GM18870 (cell line): ENCODE results near the gene ZNF528.

Experiments used
- ATAC-seq: cut with Tn5 transposase; IDR thresholded peaks from one replicate; pipeline ENCODE4 v1.9.1; 2021; ENCODE audit warnings: moderate library complexity; ENCODE audit not compliant: unreplicated experiment

Gene ZNF528

DNA sequence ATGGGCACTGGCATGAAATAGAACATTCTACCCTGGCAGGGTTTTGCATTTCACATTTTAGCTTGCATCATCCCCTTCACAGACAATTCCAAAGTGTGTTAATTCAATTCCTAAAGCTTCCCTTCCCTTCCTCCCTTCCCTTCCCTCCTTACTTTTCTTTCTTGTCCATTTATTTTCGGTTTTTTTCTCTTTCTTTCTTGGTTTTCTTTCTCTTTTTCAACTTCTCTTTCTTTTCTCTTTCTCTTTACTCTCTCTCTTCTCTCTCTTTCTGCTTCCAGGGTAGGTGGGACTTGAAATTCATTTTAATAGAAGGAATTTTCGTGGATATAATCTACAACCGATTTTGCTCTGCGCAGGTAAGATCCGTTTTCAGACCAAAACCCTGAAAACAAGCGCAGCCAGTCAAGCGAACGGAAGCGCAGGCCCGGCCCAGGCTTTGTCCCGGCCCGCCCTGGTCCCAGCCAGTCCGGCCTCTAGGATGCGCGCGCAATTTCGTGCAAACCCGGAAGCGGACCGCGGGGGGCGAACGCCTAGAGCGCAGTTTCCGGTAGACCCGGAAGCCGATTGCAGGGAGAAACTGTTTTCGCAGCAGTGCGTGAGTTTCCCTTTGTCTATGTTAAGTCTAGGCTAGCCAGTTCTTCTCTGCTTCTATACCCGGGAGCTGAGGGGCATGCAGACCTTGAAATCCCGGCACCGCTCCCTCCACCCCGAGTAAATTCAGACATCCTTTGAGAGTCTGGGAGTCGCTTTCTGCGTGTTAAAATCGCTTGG is at the start of gene ZNF528:
Gene ZNF528 (plus strand): TSS at position 540 of the 771 bp plus-strand sequence. CDS start 4,165 bp downstream, outside the sequence.
- ATAC-seq, result no peak

DNA sequence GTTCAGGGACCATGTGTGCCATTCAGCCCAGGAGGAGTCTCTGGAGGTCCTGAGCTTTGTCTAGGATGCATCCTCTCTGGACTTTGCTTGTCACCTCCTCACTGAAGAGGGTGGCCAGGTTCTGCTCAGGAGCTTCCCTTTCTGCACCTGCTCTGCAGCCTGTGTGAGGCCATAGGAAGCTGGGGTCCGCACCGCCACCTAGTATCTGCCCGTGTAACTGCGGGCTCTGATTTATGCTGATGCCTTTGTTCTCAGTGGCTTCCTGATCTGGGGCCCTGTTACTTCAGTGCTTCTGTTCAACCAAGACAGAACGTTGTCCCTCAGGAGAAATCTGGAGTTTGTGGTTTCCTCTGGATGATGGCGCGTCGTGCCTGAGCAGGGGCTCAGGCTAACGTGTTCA is 46.1 kb upstream of the ZNF528 start:
- no peak for ATAC-seq

DNA sequence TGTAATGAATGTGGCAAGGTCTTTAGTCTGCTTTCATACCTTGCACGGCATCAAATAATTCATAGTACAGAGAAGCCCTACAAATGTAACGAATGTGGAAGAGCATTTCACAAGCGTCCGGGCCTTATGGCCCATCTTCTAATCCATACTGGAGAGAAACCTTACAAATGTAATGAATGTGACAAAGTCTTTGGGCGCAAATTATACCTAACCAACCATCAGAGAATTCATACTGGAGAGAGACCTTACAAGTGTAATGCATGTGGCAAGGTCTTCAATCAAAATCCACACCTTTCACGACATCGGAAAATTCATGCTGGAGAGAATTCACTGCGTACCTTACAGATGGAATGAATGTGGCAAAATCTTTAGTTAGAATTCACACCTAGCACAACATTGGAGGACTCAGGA is 31.2 kb upstream of the ZNF528 start:
- ATAC-seq, result no peak

DNA sequence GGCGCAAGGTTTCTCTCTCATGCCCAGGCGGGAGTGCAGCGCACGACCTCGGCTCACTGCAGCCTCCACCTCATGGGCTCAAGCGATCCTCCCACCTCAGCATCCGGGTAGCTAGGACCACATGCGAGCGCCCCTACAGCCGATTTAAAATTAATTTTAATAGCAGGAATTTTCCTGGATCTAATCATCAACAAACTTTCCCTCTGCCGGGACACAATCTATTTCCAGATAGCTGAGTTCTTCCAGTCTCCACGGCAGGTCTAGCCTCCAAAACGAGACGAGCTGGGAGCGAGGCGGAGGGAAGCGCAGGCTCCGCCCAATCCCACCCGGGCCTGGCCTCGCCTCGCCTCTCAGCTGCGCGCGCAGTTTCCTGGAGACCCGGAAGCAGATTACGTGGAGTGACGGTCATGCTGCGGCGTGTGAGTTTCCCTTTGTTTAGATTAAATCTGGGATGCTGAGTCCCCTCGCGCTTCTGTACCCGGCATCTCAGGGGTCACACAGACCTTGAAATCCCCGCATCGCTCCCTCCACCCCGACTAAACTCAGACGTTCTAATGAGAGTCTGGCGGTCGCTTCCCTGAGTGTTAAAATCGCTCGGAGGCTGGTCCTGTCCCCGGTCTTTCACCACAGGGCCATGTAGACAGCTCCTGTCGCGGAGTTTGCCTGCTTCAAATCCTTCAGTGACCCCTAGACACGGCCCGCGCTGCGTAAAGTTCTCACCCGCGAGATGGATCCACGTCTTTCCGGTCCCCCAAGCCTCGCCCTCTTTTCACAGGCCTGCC is 27.9 kb upstream of the ZNF528 start, which contains the start of gene ZNF880:
Gene ZNF880 (plus strand): TSS at position 365 of the 782 bp plus-strand sequence. CDS start 43 bp downstream, at position 408.
- no peak for ATAC-seq

DNA sequence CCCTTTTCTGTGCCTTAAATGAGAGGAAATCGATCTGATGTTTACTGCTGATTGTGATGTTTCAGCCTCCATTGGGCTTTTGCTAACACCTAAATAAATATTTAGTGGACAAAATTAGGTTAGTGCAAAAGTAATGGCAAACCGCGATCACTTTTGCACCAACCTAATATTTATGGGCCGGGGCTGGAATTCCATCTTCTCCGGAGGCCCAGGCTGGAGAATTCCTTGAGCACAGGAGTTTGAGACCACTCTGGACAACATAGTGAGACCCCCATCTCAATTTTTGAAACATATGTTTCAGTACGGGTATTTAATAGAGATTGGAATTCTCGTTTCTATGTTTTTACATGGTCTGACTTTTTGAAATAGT is 27.3 kb upstream of the ZNF528 start:
- ATAC-seq, result no peak

DNA sequence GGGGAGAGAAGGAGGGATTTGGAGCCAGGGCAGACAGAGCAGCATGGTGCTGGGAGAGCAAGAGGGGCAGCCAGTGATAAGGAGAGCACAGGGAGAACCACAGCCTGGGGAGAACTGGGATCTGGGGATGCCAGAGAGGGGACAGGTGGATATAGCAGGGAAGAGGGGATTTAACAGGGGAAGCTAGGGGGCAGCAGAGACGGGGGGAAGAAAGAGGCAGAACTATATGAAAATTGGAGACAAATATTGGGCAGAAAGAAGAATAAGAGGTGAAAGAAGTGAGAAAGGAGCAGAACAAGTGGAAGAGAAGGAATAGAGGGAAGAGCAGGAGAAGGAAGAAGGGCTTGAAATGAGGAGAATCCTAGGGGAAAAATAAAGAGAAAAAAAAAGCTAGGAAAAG is 6.5 kb upstream of the ZNF528 start:
- ATAC-seq, result no peak

DNA sequence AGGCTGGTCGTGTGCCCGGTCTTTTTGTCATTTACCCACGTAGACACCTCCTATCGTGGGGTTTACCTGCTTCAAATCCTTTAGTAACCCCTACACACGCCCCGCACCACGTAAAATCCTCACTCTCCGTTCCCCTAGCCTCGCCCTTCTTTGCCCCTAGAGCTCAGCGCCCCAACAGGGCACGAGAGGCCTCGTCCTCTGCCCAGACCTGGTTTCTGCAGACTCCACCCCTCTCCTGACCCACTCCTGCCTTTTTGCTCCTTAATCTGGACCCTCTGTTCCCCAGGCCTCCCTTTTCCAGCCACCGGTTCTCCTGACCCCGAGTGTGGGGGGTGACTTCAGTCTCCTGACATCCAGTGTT is 412 bp downstream of the ZNF528 start:
- no peak for ATAC-seq

DNA sequence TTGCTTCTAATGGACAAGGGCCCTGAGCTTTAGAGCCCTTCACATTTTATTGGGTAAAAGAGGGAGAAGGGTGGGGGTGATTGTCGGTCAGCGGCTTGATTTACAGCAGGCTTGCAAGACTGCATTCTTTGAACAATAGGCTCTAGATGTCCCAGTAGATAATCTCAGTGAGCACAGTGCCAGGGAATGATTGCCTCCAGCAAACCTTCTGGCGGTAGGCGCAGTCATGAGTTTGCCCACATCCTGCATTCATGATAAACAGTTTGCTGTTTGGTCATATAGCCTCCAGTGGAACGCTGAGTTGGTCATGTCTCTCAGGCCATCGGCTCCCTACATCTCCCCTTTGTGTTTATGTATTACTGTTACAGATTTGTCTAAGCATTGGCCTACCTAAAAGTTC is 12.6 kb downstream of the ZNF528 start:
- ATAC-seq, result no peak

DNA sequence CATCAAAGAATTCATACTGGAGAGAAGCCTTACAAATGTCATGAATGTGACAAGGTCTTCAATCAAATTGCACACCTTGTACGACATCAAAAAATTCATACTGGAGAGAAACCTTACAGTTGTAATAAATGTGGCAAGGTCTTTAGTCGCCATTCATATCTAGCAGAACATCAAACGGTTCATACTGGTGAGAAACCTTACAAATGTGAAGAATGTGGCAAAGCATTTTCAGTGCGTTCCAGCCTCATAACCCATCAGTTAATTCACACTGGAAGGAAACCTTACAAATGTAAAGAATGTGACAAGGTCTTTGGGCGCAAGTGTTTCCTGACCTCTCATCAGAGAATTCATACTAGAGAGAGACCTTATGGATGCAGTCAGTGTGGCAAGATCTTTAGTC is 18.1 kb downstream of the ZNF528 start:
- no peak for ATAC-seq

DNA sequence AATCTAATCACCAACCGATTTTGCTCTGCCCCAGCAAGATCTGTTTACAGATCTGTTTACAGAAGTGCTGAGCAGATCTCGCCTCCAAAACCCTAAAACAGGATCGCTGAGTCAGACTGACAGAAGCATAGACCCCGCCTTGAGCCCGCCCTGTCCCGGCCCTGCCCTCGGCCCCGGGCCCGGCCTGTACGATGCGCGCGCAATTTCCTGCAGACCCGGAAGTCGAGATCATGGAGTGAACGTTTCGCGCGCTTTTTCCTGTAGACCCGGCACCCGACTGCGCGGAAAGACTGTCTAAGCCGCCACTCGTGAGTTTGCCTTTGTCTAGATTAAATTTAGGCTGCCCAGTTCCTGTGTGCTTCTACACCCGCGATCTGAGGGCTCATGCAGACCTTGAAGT is 31.3 kb downstream of the ZNF528 start, which contains the start of gene ZNF534:
Gene ZNF534 (plus strand): TSS at position 212 of the 400 bp plus-strand sequence. CDS start 2,327 bp downstream, outside the sequence.
- no peak for ATAC-seq

DNA sequence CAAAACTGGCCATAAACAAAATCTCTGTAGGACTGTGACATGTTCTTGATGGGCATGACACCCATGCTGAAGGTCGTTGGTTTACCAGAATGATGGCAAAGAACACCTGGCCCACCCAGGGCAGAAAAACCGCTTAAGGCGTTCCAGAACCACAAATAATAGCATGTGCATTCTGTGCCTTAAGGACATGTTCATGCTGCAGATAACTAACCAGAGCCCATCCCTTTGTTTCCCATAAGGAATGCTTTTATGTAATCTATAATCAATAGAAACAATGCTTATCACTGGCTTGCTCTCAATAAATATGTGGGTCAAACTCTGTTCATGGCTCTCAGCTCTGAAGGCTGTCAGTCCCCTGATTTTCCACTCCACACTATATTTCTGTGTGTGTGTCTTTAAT is 44.5 kb downstream of the ZNF528 start:
- ATAC-seq, result no peak

DNA sequence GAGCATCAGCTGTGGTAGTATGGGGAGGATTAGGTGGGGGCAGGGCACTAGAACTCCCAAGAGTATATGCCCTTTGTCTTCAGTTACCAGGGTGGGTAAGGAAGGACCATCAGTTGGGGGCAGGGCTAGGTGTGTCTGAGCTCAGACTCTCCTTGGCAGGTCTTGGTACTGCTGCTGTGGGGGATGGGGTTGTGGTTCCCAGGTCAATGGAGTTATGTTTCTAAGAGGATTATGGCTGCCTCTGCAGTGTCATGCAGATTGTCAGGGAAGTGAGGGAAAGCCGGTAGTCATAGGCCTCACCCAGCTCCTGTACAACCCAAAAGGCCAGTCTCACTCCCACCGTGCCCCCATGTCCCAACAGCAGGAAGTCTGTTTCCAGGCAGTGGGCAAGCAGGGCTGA is 46.9 kb downstream of the ZNF528 start:
- ATAC-seq, result no peak

DNA sequence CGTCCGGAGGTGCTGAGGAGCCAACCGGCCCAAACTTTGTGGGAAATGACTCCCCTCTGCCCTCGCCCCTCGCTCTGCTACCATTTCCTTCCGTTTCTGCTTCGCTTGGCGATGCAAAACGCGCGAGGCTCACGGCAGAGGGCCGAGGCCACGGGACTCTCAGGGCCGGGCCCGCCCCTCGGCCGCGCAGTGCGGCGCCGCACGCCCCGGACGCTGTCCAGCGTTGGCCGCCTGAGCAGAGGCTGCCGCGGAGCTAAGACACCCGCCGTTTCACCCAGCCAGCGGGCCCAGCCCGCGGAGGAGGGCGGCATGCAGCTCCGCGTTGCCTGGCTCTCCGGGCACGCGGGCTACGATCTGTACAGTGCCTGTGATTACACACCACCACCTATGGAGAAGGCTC is 53.6 kb downstream of the ZNF528 start:
- ATAC-seq, result no peak

DNA sequence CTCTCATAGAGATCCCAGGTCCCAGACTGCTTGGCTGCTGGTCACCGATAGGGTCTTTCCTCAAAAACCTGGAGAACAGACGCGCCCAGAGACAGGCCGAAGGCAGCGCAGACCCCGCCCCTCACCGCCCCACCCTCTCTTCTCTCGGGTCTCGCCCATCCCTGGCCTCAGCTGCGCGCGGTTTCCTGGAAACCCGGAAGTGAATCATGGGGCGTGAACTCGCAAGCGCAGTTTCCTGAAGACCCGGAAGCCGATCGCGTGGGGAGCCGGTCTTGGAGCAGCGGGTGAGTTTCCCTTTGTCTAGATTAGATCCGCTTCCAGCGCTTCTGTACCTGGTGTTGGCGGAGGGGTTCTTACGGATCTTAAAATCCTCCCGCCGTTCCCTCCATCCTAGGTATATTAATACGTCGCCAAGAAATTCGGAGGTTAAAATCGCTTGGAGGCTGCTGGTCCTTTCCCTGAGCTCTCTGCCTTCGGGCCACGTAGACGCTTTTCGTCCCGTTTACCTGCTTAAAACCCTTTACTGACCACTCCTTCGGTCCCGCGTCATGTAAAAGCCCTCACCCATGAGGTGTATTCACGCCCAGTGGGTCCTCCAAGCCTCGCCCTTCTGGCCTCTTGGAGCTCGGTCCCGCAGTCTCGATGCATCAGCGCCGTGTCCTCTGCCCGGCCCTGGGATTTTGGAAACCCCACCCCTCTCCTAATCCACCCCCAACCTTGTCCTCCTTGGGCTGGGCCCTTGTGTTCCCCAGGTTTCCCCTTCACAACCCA is 55.9 kb downstream of the ZNF528 start, which contains the start of gene ZNF578:
Gene ZNF578 (plus strand): TSS at position 230 of the 771 bp plus-strand sequence. CDS start 48,293 bp downstream, outside the sequence.
- ATAC-seq, result no peak

DNA sequence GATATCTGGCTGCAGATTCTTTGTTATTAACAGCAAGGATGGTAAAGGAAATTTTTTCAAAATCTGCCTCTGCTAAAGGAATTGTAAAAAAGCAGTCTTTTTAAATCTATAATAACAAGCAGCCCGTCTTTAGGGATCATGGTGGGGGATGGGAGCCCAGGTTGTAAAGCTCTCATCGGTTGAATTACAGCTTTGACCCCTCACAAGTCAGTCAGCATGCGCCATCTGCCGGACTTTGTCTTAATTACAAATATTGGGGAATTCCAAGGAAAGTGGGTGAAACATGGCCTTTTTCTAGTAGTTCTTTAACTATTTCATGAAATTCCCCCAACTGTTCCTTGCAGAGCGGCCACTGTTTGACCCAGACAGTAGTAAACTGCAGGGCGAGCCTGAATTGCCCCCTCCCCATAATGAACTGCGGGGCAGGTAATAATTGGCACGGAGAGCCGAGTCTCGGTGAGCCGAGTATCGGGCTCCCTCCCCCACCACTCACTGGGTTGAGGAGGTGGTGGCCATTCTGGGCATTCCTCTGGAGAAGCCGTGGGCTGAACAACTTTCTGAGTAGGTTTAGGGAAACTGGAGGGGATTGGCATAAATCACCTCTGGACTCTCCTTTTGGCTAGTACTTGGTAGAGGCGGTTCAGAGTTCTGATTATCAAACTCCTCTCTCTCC is 67.3 kb downstream of the ZNF528 start:
- ATAC-seq, result no peak
